Skin epidermis (tissue), 12 donors: ENCODE data around the gene HOXD11.

Source experiments
- H3K27ac ChIP-seq, 21 experiments: fragments of 200-600 bp; sonication (generic) in 11 of 21; one replicate each; pipeline ENCODE4 v1.5.0; 2020; ENCODE audit warnings: mild to moderate bottlenecking in 3 of 21, inconsistent platforms in 2 of 21, moderate library complexity in 2 of 21
- H3K4me3 ChIP-seq, 7 experiments: fragments of 200-600 bp; sonication (generic) in 2 of 7; one replicate each; pipeline ENCODE4 v1.5.0; 2020; ENCODE audit warnings: inconsistent platforms in 2 of 7, mild to moderate bottlenecking in 2 of 7, moderate library complexity in 1 of 7

The HOXD11 gene

DNA sequence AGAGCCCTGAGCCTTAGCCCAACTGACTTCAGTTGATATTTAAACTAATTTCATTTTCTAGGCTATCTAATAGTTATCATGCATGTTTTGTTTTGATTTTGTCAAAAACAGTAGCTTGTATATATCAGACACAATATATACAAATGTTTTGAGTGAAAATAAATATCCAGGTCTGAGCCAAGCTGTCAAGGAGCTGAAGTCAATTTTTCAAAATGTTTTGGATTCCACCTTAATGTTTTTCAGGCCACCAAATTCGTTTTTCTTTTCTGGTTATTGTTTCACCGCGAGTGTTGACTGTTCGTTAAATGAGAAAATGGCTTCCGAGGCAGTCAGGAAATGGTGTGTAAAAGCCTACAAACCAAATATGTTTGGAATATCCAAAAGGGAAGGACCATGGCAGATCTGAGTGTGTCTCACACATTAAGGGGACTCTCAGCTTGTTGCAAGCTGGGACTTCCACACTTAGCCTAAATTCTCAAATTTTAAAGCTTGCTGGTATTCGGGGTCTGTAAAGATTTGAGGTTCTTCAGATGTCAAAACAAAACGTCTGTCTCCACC is 4.7 kb upstream of the HOXD11 start:
- Histone ChIP-seq H3K4me3 (no peak overlapping the region), H3K27ac (no peak overlapping the region)

- Histone ChIP-seq H3K27ac (peak overlapping the region in 2 of 21 experiments; percentile 82 to 88), H3K4me3 (no peak overlapping the region)
Measured at GRCh38 chr2:176103194-176103593, 3.9 kb upstream of the HOXD11 start.

- H3K27ac ChIP-seq, result peak overlapping the region in 3 of 21 experiments; percentile 42 to 88 (median 82)
- peak overlapping the region in 1 of 7 experiments; percentile 39 for H3K4me3 ChIP-seq
Measured at GRCh38 chr2:176103742-176104315, 3.3 kb upstream of the HOXD11 start.

DNA sequence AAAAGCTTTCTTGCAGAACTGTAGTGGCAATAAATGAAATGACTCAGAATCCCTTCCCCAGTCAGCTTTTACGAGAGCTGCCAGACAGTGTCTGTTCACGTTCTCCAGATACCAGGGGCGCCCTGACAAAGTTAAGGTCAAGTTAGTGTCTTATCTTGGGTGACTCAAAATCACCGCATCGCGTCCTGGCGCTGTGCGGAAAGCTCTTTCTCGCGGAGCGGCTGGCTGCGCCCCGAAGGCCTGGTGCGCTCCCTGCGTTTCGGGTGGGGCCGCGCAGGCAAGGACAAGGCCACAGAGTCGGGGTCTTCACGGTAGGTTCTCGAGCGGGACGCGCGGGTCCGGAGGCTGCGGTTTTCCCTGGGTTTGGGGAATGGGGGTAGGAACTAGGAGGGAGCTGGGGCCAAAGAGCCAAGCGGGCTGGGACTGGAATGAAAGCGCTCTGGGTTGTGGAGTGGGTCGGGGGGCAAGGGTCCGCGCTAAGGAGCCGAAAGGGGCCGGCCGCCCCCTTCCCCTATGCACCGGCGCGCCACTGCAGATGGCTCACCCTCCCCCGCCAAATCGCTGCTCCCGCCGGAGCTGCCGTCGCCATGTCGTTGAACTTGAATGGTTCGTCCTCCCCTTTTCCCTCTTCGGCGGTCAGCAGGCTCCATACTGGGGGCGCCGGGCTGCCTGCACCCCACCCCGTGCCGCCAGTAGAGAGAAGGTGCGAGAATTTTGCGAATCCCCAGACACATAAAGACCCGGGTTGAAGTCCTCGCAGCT is 2.6 kb upstream of the HOXD11 start:
- peak overlapping the region in 3 of 7 experiments; percentile 11 to 39 (median 13) for H3K4me3 ChIP-seq
- H3K27ac ChIP-seq, result peak overlapping the region in 4 of 21 experiments; percentile 55 to 88 (median 81)

DNA sequence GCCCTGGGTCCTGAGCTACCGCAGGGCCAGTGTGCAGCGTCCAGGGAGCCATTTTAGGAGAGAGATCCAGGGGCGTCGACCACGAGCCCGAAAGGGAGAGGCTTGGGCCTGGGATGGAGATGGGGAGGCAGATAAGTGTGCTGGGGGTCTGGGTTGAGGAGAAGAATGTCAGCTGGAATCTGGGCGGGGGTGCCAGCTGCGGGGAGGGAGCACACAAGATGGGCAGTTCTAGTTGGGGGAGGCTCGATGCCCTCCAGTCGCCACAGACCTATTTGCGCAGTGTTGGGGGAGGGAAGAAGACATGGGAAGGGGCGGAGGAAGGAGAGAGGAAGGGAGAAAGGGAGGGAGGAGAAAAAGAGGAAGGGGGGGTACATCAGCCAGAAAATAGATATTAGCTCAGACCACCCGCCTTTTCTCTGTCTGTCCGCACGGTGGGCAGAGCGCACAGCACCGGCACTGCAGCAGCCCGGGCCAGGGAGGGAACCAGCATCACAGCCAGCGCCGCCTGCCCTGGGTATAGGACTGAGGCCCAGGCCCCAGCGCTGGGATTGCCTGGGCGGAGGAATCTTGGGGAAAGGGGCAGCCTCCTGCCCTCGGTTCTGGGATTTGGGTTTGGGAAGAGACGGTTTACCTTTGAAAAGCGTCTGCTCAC is 1.9 kb upstream of the HOXD11 start:
- H3K4me3 ChIP-seq, result peak overlapping the region in 2 of 7 experiments; percentile 13 to 39

DNA sequence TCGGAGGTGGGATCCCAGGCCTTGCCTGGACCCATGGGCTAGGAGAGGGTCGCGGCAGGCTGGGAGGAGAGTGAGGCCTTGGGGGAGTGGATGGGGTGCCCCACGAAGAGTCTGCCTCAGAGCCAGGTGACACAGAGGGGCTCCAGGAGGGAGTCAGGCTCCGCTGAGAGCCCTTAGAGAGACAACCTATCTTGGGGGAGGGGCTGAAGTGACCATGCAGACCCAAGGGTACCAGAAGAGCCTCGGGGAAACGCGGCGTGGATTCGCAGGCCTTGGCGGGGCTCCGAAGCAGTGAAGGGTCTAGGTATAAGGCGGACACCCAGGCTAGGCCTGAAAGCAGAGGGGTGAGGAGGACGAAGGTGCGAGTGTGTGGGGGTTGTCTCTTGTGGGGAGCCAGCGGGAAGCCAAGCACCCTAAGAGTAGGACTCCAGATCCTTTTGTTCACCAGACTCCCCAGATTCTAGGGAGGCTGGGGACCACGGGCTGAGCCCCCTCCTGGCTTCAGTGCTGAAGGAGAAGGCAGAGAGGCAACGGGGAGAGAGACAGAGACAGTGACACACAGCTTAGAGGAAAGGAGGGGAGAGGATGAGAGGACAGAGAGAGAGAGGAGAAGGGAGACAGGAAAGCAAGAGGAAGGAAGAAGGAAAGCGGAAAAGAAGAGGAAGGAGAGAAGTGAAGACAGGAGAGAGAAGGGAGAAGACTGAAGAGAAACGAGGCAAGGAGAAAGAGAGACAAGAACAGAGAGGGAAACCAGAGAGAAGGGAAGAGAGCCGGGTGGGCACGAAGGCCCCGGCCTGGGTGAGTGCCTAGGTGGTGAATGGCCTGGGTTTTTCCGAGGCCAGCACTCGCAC is 1.1 kb upstream of the HOXD11 start:
- peak overlapping the region in 4 of 21 experiments; percentile 36 to 80 (median 73) for H3K27ac ChIP-seq
- H3K4me3 ChIP-seq, result peak overlapping the region in 2 of 7 experiments; percentile 39 to 45

More for the DNA sequence above, 1.9 kb upstream of the HOXD11 start:
- peak overlapping the region in 4 of 21 experiments; percentile 70 to 88 (median 81) for H3K27ac ChIP-seq

GRCh38 chr2:176107731-176108181 is 676 bp downstream of the HOXD11 start:
- Histone ChIP-seq H3K27ac (peak overlapping the region in 1 of 21 experiments; percentile 61), H3K4me3 (peak overlapping the region in 3 of 7 experiments; percentile 8 to 25 (median 25))

GRCh38 chr2:176109192-176109901 is 2.3 kb downstream of the HOXD11 start:
- no peak overlapping the region for H3K4me3 ChIP-seq

GRCh38 chr2:176109946-176110345 is 2.9 kb downstream of the HOXD11 start:
- Histone ChIP-seq H3K4me3 (no peak overlapping the region), H3K27ac (no peak overlapping the region)

More at GRCh38 chr2:176109192-176109901, 2.3 kb downstream of the HOXD11 start:
- no peak overlapping the region for H3K27ac ChIP-seq

- no peak overlapping the region for H3K4me3 ChIP-seq
- no peak overlapping the region for H3K27ac ChIP-seq
Measured at GRCh38 chr2:176110415-176111308, 3.6 kb downstream of the HOXD11 start.

DNA sequence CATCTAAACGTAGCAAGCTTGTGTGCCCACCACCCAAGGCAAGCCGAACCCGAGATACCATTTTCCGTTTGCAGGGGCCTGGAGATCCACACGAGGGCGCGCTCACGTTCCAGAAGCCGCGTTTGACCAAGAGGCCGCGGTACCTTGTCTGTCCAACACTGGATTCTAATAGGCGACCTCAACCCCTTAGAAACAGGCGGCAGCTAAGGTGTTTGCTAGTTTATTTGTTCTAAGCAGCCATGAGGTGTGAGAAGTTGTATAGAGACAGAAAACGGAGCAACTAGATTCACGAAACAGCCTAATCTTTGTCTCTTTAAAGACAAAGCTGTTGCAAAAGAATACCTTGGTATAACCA is 4.2 kb downstream of the HOXD11 start:
- Histone ChIP-seq H3K27ac (no peak overlapping the region), H3K4me3 (no peak overlapping the region)

- H3K27ac ChIP-seq, result no peak overlapping the region
Measured at GRCh38 chr2:176111846-176112374, 4.8 kb downstream of the HOXD11 start.

GRCh38 chr2:176112375-176113302 is 5.6 kb downstream of the HOXD11 start:
- Histone ChIP-seq H3K4me3 (no peak overlapping the region), H3K27ac (no peak overlapping the region)

More at GRCh38 chr2:176111846-176112374, 4.8 kb downstream of the HOXD11 start:
- H3K4me3 ChIP-seq, result no peak overlapping the region

- H3K27ac ChIP-seq, result no peak overlapping the region
- H3K4me3 ChIP-seq, result no peak overlapping the region
Measured at GRCh38 chr2:176114120-176114929, 7.2 kb downstream of the HOXD11 start.

DNA sequence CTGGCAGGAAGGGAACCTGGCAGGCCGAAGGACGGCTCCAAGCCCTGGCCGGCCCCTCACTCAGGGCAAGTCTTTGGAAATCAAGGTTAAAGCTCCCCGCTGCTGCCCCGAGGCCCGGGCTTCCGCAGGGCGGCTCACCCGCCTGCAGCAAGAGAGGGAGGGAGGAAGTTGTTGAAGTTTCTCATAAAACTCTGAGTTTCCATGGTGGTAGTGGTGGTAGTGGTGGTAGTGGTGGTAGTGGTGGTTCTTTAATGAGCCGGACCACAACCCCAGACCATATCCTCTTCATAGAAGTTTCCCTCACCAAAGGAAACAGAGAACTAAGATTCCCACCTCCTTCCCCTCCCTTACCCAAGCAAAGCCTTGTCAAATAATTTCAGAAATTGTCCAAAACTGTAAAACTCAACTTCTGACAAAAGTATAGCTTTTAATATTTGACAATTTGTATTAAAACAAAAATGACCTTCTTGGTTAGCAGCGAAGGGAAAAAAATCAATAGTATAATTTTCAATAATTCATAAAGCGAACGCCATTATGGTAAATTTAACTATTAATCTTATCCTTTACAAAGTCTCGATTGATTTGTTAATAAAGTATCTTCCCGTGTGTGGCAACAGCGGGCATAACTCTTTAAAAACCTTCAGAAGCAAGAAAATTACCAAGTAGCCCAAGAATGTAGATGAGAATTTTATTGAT is 8.0 kb downstream of the HOXD11 start:
- no peak overlapping the region for H3K27ac ChIP-seq

More for the DNA sequence above, 8.0 kb downstream of the HOXD11 start:
- H3K4me3 ChIP-seq, result no peak overlapping the region
